CD4-positive, alpha-beta T cell treated with Interleukin-15 for 4 hours (primary cell): ENCODE results near the gene FBXO28.
A peak's percentile ranks its signal among the peaks of the same experiment; 100 is the strongest.

Experiments used
- DNase-seq: peaks from one replicate; pipeline ENCODE4 v3.0.0-alpha.2; 2020; ENCODE audit warnings: low spot score

The FBXO28 gene

DNA sequence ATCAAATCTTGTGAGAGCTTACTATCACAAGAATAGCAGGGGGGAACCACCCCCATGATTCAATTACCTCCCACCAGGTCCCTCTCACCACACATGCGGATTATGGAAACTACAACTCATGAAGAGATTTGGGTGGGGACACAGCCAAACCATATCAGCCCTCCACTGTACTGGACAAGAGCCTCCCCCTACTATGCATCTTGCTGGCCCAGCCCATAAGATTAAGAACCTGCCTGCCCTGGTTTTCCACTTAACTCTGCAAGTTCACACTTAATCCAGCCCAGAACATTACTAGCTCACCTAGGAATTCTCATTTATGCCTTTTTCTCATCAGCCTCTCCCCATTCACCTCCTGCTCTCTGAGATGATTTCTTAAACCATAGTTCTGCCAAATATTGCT is 18.0 kb upstream of the FBXO28 start:
- no peak for DNase-seq

DNA sequence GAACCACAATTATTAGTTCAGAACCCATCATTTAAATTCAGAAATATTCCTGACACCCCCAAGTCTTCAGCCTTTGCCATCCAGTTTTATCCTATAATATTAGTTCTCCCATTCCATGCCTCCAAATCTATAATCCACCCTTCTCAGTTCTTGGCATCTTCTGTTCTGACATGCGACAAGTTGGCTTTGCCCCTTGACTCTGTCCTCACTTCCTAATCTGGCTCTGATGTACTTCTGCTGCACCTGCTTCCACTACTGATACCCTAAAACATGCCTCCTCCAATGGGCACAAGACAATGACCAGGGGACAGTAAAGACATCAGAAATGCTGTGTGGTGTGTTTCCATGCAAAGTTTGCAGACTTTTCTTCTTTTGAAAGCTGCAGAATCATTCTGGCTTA is 17.1 kb upstream of the FBXO28 start:
- no peak for DNase-seq

DNA sequence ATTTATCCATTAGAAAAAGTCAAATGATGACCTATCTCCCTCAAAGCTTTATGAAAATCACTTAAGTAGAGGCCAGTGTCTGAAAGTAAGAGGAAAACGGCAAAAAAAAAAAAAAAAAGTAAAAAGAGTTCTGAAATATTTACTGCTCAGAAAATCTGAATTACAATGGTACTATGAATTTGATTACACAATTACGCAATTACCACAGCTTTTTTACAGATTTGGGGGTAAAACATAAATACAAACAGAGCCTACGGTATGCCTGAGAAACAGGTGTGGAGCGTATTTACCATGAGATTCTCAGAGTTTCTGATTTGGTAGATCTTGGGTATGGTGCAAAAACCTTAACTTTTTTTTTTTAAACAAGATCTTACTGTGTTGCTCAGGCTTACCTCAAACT is 15.9 kb upstream of the FBXO28 start:
- no peak for DNase-seq

DNA sequence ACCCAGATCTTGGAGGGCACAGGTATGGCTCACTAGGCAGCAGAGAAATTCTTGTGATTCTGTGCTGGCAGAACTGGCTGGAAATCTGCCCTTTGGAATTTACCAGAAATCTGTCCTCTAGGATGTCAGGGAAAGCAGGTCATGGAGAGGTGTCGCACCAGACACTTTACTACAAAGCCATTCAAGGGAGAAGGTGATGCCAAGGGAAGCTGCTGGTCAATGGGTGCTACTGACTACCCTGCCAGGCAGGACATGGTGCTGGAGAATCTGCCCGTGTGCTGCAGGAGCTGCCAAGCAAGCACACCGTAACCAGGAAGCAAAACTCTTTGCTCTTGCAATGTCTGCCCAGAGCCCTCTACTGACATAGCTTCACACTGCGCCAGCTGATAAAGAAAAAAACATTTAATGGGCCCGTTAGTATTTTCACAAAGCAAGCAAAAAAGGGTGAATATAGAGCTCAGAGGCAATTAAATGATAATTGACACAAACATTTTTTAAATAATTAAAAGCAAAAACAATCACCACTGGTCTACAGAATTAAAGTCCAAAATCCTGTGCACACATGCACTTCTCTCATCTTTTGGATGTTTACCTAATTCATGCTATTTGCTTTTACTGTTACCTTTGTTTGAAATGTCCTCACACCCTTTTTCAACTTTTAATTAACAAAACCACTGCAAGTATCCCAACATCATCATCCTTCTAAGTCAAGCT is 7.2 kb upstream of the FBXO28 start:
- DNase-seq, result peak; percentile 5

DNA sequence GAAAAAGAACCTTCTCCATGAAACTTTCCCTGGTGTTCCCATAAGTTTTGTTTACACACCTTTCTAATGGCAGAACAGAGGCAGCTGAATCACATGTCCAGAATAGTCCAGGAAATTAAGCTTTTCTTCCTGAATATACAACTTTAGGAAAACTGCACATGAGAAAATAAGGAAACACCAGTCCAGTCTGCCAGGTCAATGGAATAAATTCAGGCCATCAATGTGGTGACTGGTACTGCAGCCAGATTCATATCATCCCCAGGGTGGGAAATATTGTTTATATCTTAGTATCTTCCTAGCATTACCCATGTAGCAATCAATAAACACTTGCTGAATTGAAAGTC is 6.7 kb upstream of the FBXO28 start:
- no peak for DNase-seq

DNA sequence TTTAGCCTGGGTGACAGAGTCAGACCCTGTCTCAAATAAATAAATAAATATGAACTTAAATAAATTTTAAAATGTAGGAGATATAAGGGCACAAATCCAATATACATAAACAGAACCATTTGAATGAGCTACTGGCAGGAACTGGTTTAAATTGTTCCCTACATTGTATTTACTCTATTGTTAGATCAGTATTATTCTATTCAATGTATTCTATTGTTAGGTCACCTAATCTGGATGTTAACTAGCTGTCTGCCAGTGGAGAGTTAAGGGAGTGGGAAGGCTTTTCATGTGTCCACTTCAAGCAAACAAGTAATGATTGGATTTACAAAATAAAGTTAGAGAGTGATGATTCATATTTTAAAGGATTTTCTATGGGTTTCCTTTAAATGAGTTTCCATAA is 4.9 kb upstream of the FBXO28 start:
- no peak for DNase-seq

DNA sequence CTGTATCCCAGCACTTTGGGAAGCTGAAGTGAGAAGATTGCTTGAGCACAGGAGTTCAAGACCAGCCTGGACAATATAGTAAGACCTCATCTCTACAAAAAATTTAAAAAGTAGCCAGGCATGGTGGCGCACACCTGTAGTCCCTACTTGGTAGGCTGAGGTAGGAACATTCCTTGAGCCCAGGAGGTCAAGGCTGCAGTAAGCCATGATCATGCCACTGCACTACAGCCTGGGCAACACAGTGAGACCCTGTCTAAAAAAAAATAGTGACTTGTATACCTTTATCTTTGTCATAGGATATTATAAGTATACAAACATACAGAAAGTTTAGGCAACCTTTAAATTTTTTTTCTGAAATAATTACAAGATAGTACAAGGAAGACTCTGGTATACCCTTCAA is 3.9 kb upstream of the FBXO28 start:
- DNase-seq, result no peak

DNA sequence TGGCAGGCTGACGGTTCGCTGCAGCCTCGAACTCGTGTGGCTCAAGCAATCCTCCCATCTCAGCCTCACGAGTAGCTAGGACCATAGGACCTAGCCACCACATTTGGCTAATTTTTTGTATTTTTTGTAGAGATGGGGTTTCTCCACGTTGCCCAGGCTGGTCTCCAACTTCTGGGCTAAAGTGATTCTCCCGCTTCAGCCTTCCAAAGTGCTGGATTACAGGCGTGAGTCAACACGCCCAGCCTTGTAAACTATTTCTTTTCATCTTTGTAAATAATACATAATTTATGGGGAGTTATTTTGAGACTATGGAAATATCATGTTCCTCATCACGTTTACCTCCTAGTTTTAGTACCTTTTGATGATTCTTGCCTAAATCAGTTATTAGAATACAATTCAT is 906 bp upstream of the FBXO28 start:
- DNase-seq, result no peak

GRCh38 chr1:224113545-224113917 is 380 bp upstream of the FBXO28 start:
- no peak for DNase-seq

DNA sequence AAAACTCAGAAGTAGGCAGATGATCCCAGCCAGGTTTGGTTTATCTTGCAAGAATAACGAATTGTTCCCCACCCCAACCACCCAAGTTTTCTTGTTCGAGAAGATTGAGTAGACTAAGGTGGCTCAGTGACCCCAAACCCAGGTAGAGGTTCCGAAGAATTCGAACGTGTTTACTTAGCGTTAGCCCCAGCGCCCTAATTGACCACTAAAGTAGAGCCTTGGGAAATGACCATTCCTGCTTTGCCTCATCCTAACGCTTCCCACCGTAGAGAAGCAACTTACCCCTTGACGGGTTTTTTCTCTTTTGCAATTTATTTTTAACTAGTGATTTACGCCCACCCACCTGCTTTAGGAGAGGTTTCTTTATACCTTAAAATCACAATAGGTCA is 870 bp downstream of the FBXO28 start:
- no peak for DNase-seq

GRCh38 chr1:224116131-224116530 is 2.2 kb downstream of the FBXO28 start:
- peak; percentile 59 for DNase-seq

- DNase-seq, result no peak
Observed at GRCh38 chr1:224118688-224119087, 4.8 kb downstream of the FBXO28 start.

DNA sequence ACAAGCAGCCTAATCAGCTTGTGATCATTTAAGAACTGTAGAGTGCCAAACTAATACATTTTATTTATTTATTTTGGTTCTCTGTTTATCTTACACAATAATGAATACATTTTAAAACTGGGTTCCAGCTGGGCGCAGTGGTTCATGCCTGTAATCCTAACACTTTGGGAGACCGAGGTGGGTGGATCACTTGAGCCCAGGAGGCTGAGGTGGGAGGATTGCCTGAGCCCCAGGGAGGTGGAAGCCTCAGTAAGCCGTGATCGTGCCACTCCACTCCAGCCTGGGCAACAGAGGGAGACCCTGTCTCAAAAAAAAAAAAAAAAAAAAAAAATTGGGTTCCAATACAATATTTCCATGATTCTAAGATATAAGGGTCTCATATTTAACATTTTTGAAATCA is 9.2 kb downstream of the FBXO28 start:
- DNase-seq, result no peak

GRCh38 chr1:224124220-224124619 is 10.3 kb downstream of the FBXO28 start:
- DNase-seq, result no peak

GRCh38 chr1:224127925-224128819 is 14.3 kb downstream of the FBXO28 start:
- DNase-seq, result no peak

DNA sequence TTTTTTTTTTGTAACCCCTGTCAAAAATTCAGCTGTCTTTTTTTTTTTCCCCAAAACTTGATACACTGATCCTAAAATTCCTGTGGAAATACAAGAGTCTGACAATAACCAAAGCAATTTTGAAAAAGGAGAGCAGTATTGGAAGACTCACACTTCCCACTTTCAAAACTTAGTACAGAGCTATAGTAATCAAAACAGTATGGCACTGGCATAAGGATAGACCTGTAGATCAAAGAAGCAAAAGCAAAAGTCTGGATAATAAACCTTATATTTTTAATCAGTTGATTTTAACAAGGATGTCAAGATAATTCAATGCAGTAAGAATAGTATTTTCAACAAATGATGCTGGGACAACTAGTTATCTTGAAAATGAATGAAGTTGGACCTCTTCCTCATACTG is 17.3 kb downstream of the FBXO28 start:
- no peak for DNase-seq

DNA sequence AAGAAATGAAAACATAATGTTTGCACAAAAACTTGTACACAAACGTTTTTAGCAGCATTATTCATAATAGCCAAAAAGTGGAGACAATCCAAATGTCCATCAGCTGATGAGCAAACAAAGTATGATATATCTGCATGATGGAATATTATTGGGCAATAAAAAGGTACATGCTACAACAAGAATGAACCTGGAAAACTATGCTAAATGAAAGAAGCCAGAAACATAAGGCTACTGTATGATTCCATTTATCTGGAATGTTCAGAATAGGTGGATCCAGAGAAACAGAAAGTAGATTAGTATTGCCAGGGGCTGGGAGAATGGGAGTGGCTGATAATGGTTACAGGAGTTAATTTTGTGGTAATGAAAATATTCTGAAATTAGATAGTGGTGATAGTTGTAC is 19.0 kb downstream of the FBXO28 start:
- DNase-seq, result no peak

GRCh38 chr1:224133741-224134299 is 19.9 kb downstream of the FBXO28 start:
- DNase-seq, result no peak

- no peak for DNase-seq
Observed at GRCh38 chr1:224137518-224137917, 23.6 kb downstream of the FBXO28 start.

- DNase-seq, result no peak
Observed at GRCh38 chr1:224138198-224138597, 24.3 kb downstream of the FBXO28 start.

DNA sequence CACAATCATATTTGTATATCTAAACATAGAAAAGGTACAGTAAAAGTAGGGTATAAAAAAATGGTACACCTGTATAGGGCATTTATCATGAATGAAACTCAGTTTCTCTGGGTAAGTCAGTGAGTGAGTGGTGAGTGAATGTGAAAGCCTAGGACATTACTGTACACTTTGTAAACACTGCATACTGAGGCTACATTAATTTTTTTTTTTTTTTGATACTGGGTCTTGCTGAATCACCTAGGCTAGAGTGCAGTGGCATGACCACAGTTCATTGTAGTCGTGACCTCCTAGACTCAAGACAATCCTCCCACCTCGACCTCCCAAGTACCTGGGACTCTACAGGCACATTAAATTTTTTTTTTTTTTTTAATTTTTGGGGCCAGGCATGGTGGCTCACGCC is 27.8 kb downstream of the FBXO28 start:
- no peak for DNase-seq

GRCh38 chr1:224149709-224150108 is 35.8 kb downstream of the FBXO28 start:
- DNase-seq, result no peak

- DNase-seq, result no peak
Observed at GRCh38 chr1:224151117-224151516, 37.2 kb downstream of the FBXO28 start.
